HepG2 (cell line): Measurements from ENCODE around the gene RFC2. TPM values are rescaled to one million over a fixed set of nuclear protein-coding genes. Genes with fewer than 3 reads are reported as not detected.

ENCODE experiments used
- ATAC-seq: fragments of 200-7000 bp; cut with Tn5 transposase; 3 replicates; pipeline ENCODE4 v1.9.1; 2020; ENCODE audit warnings: mild to moderate bottlenecking, moderate library complexity
- BruUV-seq: library from RNA; stranded (reverse); fragments of 400-500 nt; replicated peaks from 2 replicates; lab custom pipeline; 2021; lab: Mats Ljungman, UMichigan
- CTCF ChIA-PET: fragments of 300-600 bp; formaldehyde crosslinking; extraction: SDS; loops from one replicate; lab custom pipeline; 2021; ENCODE audit warnings: low total read pairs, inconsistent platforms, low intra/inter-chr PET ratio; lab: Yijun Ruan, JAX
- POLR2A ChIA-PET: fragments of 350-600 bp; sonication (Branson Sonifier 250); formaldehyde crosslinking; loops from one replicate; lab custom pipeline; 2020; ENCODE audit warnings: antibody characterized with exemption, inconsistent platforms; lab: Yijun Ruan, JAX
- DNase-seq: peaks from one replicate; pipeline ENCODE4 v3.0.0-alpha.2; 2015; ENCODE audit warnings: low spot score
- FAIRE-seq: peaks from 3 replicates; lab custom pipeline; 2011; peaks lifted over from hg19 to GRCh38; lab: Jason Lieb, UNC
- H2AFZ ChIP-seq: one replicate; pipeline ENCODE4 v1.6.1; 2011; ENCODE audit warnings: low read length, inconsistent platforms
- H3K27ac ChIP-seq: fragments of 300-600 bp; 3 replicates; pipeline ENCODE4 v1.8.0; 2011; ENCODE audit warnings: mixed run types, mild to moderate bottlenecking, mixed read lengths, low read length, inconsistent platforms; ENCODE audit not compliant: insufficient read depth; ENCODE audit errors: extremely low read length
- H3K27me3 ChIP-seq, 2 experiments: fragments of 200-600 bp in 1 of 2; 2 replicates in 1 of 2; 3 replicates in 1 of 2; pipeline versions ENCODE4 v1.6.0 to v1.8.0; 2011; ENCODE audit warnings: low read length in 2 of 2, mild to moderate bottlenecking in 2 of 2, moderate library complexity in 2 of 2, inconsistent platforms in 1 of 2; ENCODE audit not compliant: insufficient read depth in 2 of 2, control insufficient read depth in 1 of 2
- H3K36me3 ChIP-seq, 2 experiments: fragments of 200-600 bp in 1 of 2; replicated peaks in 1 of 2; 2 replicates in 1 of 2; 3 replicates in 1 of 2; pipeline versions ENCODE4 v1.5.1 to v1.8.0; 2011; ENCODE audit warnings: low read length in 2 of 2, inconsistent platforms in 1 of 2; ENCODE audit not compliant: insufficient read depth in 2 of 2, control insufficient read depth in 1 of 2
- H3K4me1 ChIP-seq: 2 replicates; pipeline ENCODE4 v1.5.1; 2012; ENCODE audit warnings: low read length, inconsistent platforms; ENCODE audit not compliant: insufficient read depth
- H3K4me2 ChIP-seq: 2 replicates; pipeline ENCODE4 v1.6.0; 2011; ENCODE audit warnings: low read depth, low read length, inconsistent platforms
- H3K4me3 ChIP-seq, 3 experiments: fragments of 200-600 bp in 1 of 3; sonication (generic), shearing (Covaris generic) in 1 of 3; replicated peaks in 1 of 3; 2 replicates each; pipeline ENCODE4 v1.5.1; 2011 to 2016; ENCODE audit warnings: low read length in 3 of 3, inconsistent platforms in 2 of 3, low read depth in 2 of 3, mild to moderate bottlenecking in 2 of 3, control low read depth in 1 of 3, mixed read lengths in 1 of 3; ENCODE audit not compliant: insufficient read depth in 1 of 3
- H3K79me2 ChIP-seq: one replicate; pipeline ENCODE4 v1.6.1; 2011; ENCODE audit warnings: low read length, inconsistent platforms; ENCODE audit not compliant: insufficient read depth
- H3K9ac ChIP-seq: 2 replicates; pipeline ENCODE4 v1.6.0; 2011; ENCODE audit warnings: mild to moderate bottlenecking, low read depth, low read length, inconsistent platforms; ENCODE audit not compliant: insufficient read depth
- H3K9me3 ChIP-seq: 2 replicates; pipeline ENCODE4 v1.5.1; 2012; ENCODE audit warnings: mild to moderate bottlenecking, low read length
- H4K20me1 ChIP-seq: 2 replicates; pipeline ENCODE4 v1.6.0; 2011; ENCODE audit warnings: inconsistent platforms, mild to moderate bottlenecking, low read length, moderate library complexity; ENCODE audit not compliant: insufficient read depth
- ASH2L ChIP-seq: fragments of 300-600, 200-600 bp; sonication (generic); IDR thresholded peaks from 2 replicates; pipeline ENCODE4 v1.7.0; 2017; ENCODE audit warnings: low read depth, mild to moderate bottlenecking, moderate library complexity, mixed read lengths, low read length; ENCODE audit not compliant: insufficient read length
- ATAD3A ChIP-seq: sonication (generic); formaldehyde crosslinking; IDR thresholded peaks from 2 replicates; pipeline ENCODE4 v1.4.0; 2020; ENCODE audit warnings: missing genetic modification reagents
- CREM ChIP-seq, 2 experiments: sonication (generic) in 1 of 2; formaldehyde crosslinking in 1 of 2; IDR thresholded peaks; 2 replicates each; pipeline versions ENCODE4 v1.4.0 to v1.6.1; 2016 to 2020; ENCODE audit warnings: antibody characterized with exemption in 1 of 2, mild to moderate bottlenecking in 1 of 2, missing genetic modification reagents in 1 of 2
- CSRNP2 ChIP-seq: sonication (generic); formaldehyde crosslinking; conservative IDR thresholded peaks from 2 replicates; pipeline ENCODE4 v1.8.0; 2022; ENCODE audit warnings: low read depth, missing genetic modification reagents
- DPF2 ChIP-seq: sonication (generic); formaldehyde crosslinking; IDR thresholded peaks from 2 replicates; pipeline ENCODE4 v1.4.0; 2020; ENCODE audit warnings: mild to moderate bottlenecking, low read depth, missing genetic modification reagents, borderline replicate concordance
- E2F2 ChIP-seq: sonication (generic); formaldehyde crosslinking; IDR thresholded peaks from 2 replicates; pipeline ENCODE4 v1.4.0; 2020; ENCODE audit warnings: missing genetic modification reagents, borderline replicate concordance
- KLF13 ChIP-seq: sonication (generic); formaldehyde crosslinking; IDR thresholded peaks from 2 replicates; pipeline ENCODE4 v1.4.0; 2020; ENCODE audit warnings: mild to moderate bottlenecking, missing genetic modification reagents
- MAFF ChIP-seq: IDR thresholded peaks from 2 replicates; pipeline ENCODE4 v1.6.1; 2011; ENCODE audit warnings: low read depth, low read length, improper control_type of control experiment
- NR2F6 ChIP-seq, 2 experiments: IDR thresholded peaks; 2 replicates each; pipeline ENCODE4 v1.6.1; 2016; ENCODE audit warnings: antibody characterized with exemption in 1 of 2, mild to moderate bottlenecking in 1 of 2
- POGZ ChIP-seq: sonication (generic); formaldehyde crosslinking; IDR thresholded peaks from 2 replicates; pipeline ENCODE4 v1.4.0; 2020; ENCODE audit warnings: mild to moderate bottlenecking, missing genetic modification reagents
- RCOR2 ChIP-seq: IDR thresholded peaks from 2 replicates; pipeline ENCODE4 v1.6.1; 2016; ENCODE audit warnings: missing biosample characterization, missing genetic modification reagents
- TBX3 ChIP-seq: fragments of 450-650 bp; IDR thresholded peaks from 2 replicates; pipeline ENCODE4 v1.6.1; 2017; ENCODE audit warnings: antibody characterized with exemption, mild to moderate bottlenecking, inconsistent platforms, borderline replicate concordance
- THYN1 ChIP-seq: sonication (generic); formaldehyde crosslinking; IDR thresholded peaks from 2 replicates; pipeline ENCODE4 v1.8.1; 2023; ENCODE audit warnings: low read depth, mild to moderate bottlenecking, moderate library complexity, missing genetic modification reagents, borderline replicate concordance
- U2AF1 ChIP-seq: fragments of 200-400 bp; formaldehyde crosslinking; optimal IDR thresholded peaks from 2 replicates; pipeline ENCODE3; 2017; ENCODE audit warnings: mild to moderate bottlenecking, low read depth, low read length
- ZEB1 ChIP-seq: IDR thresholded peaks from 2 replicates; pipeline ENCODE4 v1.6.1; 2012; ENCODE audit warnings: mild to moderate bottlenecking, low read depth, inconsistent platforms; ENCODE audit not compliant: insufficient replicate concordance
- ZKSCAN5 ChIP-seq: sonication (generic); formaldehyde crosslinking; IDR thresholded peaks from 2 replicates; pipeline ENCODE4 v1.5.1; 2020; ENCODE audit warnings: mild to moderate bottlenecking, missing genetic modification reagents
- ZNF205 ChIP-seq: IDR thresholded peaks from 2 replicates; pipeline ENCODE4 v1.6.1; 2018; ENCODE audit warnings: missing biosample characterization, missing genetic modification reagents
- ZNF234 ChIP-seq: sonication (generic); formaldehyde crosslinking; conservative IDR thresholded peaks from 2 replicates; pipeline ENCODE4 v1.5.1; 2020; ENCODE audit warnings: mild to moderate bottlenecking, missing genetic modification reagents
- ZNF33B ChIP-seq: sonication (generic); formaldehyde crosslinking; IDR thresholded peaks from 2 replicates; pipeline ENCODE4 v1.5.1; 2020; ENCODE audit warnings: mild to moderate bottlenecking, missing genetic modification reagents
- ZZZ3 ChIP-seq: sonication (generic); formaldehyde crosslinking; IDR thresholded peaks from 2 replicates; pipeline ENCODE4 v1.4.0; 2020; ENCODE audit warnings: missing genetic modification reagents, mild to moderate bottlenecking, borderline replicate concordance
- WGBS: methylation state at CpG from one replicate; pipeline ENCODE4 v1.1.6; 2017; ENCODE audit warnings: low lambda C conversion rate; 5-methylcytosine and 5-hydroxymethylcytosine counted together
- in situ Hi-C: cut with HindIII; loops from 2 replicates; pipeline ENCODE4 v1.10.0; 2017; ENCODE audit warnings: low pct_unique_long_range_greater_than_20kb; ENCODE audit not compliant: extremely low pct_ligation_motif_present
- intact Hi-C: fragments of 100-400 bp; cut with micrococcal nuclease; formaldehyde crosslinking; loops from one replicate; pipeline ENCODE4 v1.10.0; 2022; ENCODE audit not compliant: unreplicated experiment
- polyA plus RNA-seq, 8 experiments: library from polyadenylated mRNA; depleted of rRNA in 3 of 8; stranded (reverse) in 7 of 8; unstranded in 1 of 8; fragments of >200 nt; fragmentation: Illumina TruSeq in 4 of 8; extraction: Trizol in 4 of 8; gene quantifications; 2 replicates each; pipeline versions ENCODE4 v1.2.1 to v1.2.3, GENCODE V29; 2011 to 2016; ENCODE audit warnings: low read depth in 4 of 8, missing spikeins in 1 of 8, mixed read lengths in 1 of 8; ENCODE audit not compliant: insufficient read depth in 1 of 8
- total RNA-seq, 5 experiments: library from RNA; depleted of rRNA; stranded (reverse); fragments of >200 nt; fragmentation: Illumina TruSeq; extraction: Trizol; gene quantifications; 2 replicates each; pipeline ENCODE4 v1.2.3, GENCODE V29; 2016; ENCODE audit warnings: low read depth in 1 of 5

Gene RFC2
- total and polyA plus RNA-seq, 2 of the 13 experiments (the other 11 are each of a cell fraction or from before 2014, with no cell fraction given): 14.6 to 43.5 TPM

GRCh38 chr7:74225400-74225799 is 28.8 kb downstream of the RFC2 start:
- ATAC-seq (no peak), DNase-seq (no peak), FAIRE-seq (no peak)
- H3K36me3 ChIP-seq: peaks cover 0 to 9% of the 10 kb centered on the region in 2 experiments; a peak in 3 of 5 replicates
- H3K4me3 ChIP-seq: no peak overlapping the region
- no peaks in the 10 kb centered on the region for H4K20me1 ChIP-seq
- intact Hi-C loops: no loop called here
- H3K4me1 ChIP-seq: peaks cover 10% of the 10 kb centered on the region
- H3K4me2 ChIP-seq: no peak overlapping the region
- H3K27ac ChIP-seq: no peak overlapping the region
- BruUV-seq: no TSS peak
- no peak for TF ChIP-seq ZNF205 (CRISPR knock-in tag)
- no peak for TF ChIP-seq U2AF1
- no peak for TF ChIP-seq ZEB1
- TF ChIP-seq RCOR2 (CRISPR knock-in tag): no peak
- no peak for TF ChIP-seq KLF13
- no peak for TF ChIP-seq ATAD3A
- no peak for TF ChIP-seq TBX3
- TF ChIP-seq POGZ (CRISPR knock-in tag): no peak
- TF ChIP-seq ASH2L: no peak
- no peak for TF ChIP-seq MAFF
- TF ChIP-seq ZNF234 (CRISPR knock-in tag): no peak
- TF ChIP-seq CREM (IDR thresholded peaks at IDR 0.05): no peak
- no peak for TF ChIP-seq CREM (CRISPR knock-in tag; IDR thresholded peaks at IDR 0.05)
- TF ChIP-seq ZNF33B (CRISPR knock-in tag): no peak
- no peak for TF ChIP-seq E2F2 (CRISPR knock-in tag)
- no peak for TF ChIP-seq ZZZ3 (CRISPR knock-in tag)
- TF ChIP-seq THYN1 (CRISPR knock-in tag): no peak
- TF ChIP-seq CSRNP2 (CRISPR knock-in tag): no peak
- no peak for TF ChIP-seq NR2F6 (IDR thresholded peaks at IDR 0.05)
- no peak for TF ChIP-seq NR2F6 (CRISPR knock-in tag; IDR thresholded peaks at IDR 0.05)
- TF ChIP-seq DPF2 (CRISPR knock-in tag): no peak
- no peak for TF ChIP-seq ZKSCAN5 (CRISPR knock-in tag)
- TF ChIP-seq, all 625 proteins: peak for 0
- 99% methylated on average over 9 of the region's 12 CpGs for WGBS
- no peaks in the 10 kb centered on the region for H3K79me2 ChIP-seq
- in situ Hi-C loops: no loop called here
- ChIA-PET POLR2A (no interaction called here), CTCF (no interaction called here)
- H2AFZ ChIP-seq: no peak overlapping the region
- H3K9ac ChIP-seq: no peak overlapping the region
- no peaks in the 10 kb centered on the region for H3K9me3 ChIP-seq
- H3K27me3 ChIP-seq: no peaks in the 10 kb centered on the region
